Type B pancreatic cell (in vitro differentiated cells): ENCODE results near the gene PSEN1. TPM values are rescaled to one million over a fixed set of nuclear protein-coding genes. Genes with fewer than 3 reads are reported as not detected.

Experiments
- DNase-seq: peaks from one replicate; pipeline ENCODE4 v3.0.0; 2021; ENCODE audit warnings: mixed read lengths; ENCODE audit not compliant: unreplicated experiment; ENCODE audit errors: extremely low spot score
- H3K27ac Mint-ChIP-seq: 2 replicates; pipeline ENCODE4 v1.8.0; 2021; ENCODE audit warnings: mild to moderate bottlenecking, mixed read lengths
- H3K27me3 Mint-ChIP-seq: 2 replicates; pipeline ENCODE4 v1.8.0; 2021; ENCODE audit warnings: mixed read lengths
- H3K36me3 Mint-ChIP-seq: 2 replicates; pipeline ENCODE4 v1.8.0; 2021; ENCODE audit warnings: mixed read lengths
- H3K4me1 Mint-ChIP-seq: one replicate; pipeline ENCODE4 v1.8.0; 2021; ENCODE audit warnings: mixed read lengths; ENCODE audit not compliant: unreplicated experiment
- H3K4me3 Mint-ChIP-seq: 2 replicates; pipeline ENCODE4 v1.8.0; 2021; ENCODE audit warnings: mild to moderate bottlenecking, mixed read lengths
- H3K9me3 Mint-ChIP-seq: 2 replicates; pipeline ENCODE4 v1.8.0; 2021; ENCODE audit warnings: mixed read lengths
- total RNA-seq: library from RNA; stranded (reverse); gene quantifications from 2 replicates; pipeline ENCODE4 v1.2.1, GENCODE V29; 2021; ENCODE audit warnings: low replicate concordance
- TF ChIP-seq, protein P1 (sequence below): fragments of 200-600 bp; sonication (generic); conservative IDR thresholded peaks from 2 replicates; pipeline ENCODE4 v1.5.0; 2021; ENCODE audit warnings: antibody characterized with exemption, mild to moderate bottlenecking

The PSEN1 gene
- total RNA-seq, 1 donor from 2014 or later: 58.9 TPM

DNA sequence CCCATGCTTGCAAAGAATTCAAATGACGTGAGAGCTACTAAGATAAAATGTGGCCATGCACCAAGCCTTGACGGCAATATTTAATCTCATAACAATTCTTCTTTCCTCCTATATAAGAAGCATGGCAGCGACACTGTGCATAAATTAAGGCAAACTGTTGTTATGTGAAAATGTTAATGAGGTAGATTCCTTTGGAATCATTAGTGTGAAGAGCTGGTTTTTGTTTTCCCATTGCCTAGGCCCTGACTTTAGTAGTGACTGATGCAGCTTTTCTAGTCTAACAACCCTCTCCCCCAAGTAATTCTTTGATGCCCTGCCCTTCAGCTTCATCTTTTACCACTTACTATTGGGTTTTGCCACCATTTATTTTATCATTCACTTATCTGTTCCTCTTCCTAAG, 10.6 kb upstream of the PSEN1 start:
- no peaks in the 10 kb centered on the region for H3K9me3 Mint-ChIP-seq
- no peak overlapping the region for H3K4me3 Mint-ChIP-seq
- no peak overlapping the region for H3K27ac Mint-ChIP-seq

GRCh38 chr14:73133795-73134194, 2.5 kb upstream of the PSEN1 start:
- no peak for DNase-seq
- Mint-ChIP-seq H3K9me3 (peaks cover 14% of the 10 kb centered on the region), H3K27ac (peak overlapping the region; percentile 15), H3K36me3 (peaks cover 8% of the 10 kb centered on the region), H3K4me1 (peaks cover 9% of the 10 kb centered on the region), H3K27me3 (no peaks in the 10 kb centered on the region), H3K4me3 (no peak overlapping the region)
- TF ChIP-seq, protein P1, sequence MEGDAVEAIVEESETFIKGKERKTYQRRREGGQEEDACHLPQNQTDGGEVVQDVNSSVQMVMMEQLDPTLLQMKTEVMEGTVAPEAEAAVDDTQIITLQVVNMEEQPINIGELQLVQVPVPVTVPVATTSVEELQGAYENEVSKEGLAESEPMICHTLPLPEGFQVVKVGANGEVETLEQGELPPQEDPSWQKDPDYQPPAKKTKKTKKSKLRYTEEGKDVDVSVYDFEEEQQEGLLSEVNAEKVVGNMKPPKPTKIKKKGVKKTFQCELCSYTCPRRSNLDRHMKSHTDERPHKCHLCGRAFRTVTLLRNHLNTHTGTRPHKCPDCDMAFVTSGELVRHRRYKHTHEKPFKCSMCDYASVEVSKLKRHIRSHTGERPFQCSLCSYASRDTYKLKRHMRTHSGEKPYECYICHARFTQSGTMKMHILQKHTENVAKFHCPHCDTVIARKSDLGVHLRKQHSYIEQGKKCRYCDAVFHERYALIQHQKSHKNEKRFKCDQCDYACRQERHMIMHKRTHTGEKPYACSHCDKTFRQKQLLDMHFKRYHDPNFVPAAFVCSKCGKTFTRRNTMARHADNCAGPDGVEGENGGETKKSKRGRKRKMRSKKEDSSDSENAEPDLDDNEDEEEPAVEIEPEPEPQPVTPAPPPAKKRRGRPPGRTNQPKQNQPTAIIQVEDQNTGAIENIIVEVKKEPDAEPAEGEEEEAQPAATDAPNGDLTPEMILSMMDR: no peak

More for the DNA sequence above, 10.6 kb upstream of the PSEN1 start:
- Mint-ChIP-seq H3K36me3 (peaks cover 22% of the 10 kb centered on the region), H3K4me1 (peaks cover 13% of the 10 kb centered on the region), H3K27me3 (no peaks in the 10 kb centered on the region)
- TF ChIP-seq, protein P1: no peak
- no peak for DNase-seq

GRCh38 chr14:73136085-73136386, 271 bp upstream of the PSEN1 start:
- no peak for DNase-seq
- TF ChIP-seq, protein P1: no peak
- Mint-ChIP-seq H3K27me3 (no peaks in the 10 kb centered on the region), H3K36me3 (peaks cover 8% of the 10 kb centered on the region), H3K4me1 (peaks cover 14% of the 10 kb centered on the region), H3K27ac (peak overlapping the region; percentile 94), H3K9me3 (peaks cover 14% of the 10 kb centered on the region), H3K4me3 (peak overlapping the region; percentile 90)

DNA sequence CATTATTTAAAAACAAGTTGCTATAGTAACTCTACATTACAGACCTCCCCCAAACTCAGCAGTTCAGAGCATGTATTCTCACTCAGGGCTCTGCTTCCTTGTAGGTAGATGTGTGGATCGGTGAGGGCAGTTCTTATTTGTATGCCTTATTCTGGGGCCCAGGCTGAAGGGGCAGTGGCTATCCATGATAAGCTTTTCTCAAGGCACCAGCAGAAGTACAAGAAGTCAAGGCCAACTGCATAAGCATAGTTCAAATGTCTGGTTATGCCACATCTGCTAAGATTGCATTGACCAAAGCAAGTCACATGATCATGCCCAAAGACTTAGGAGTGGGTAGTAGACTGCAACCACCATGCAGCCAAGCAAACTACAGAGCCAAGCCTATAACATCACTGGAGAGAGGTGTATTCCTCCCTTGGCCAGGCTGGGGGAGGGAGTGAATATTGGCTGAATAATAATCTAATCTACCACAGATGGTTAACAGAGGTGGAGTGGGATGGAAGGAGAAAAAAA, 4.6 kb downstream of the PSEN1 start:
- Mint-ChIP-seq H3K36me3 (peaks cover 11% of the 10 kb centered on the region), H3K9me3 (no peaks in the 10 kb centered on the region), H3K4me3 (no peak overlapping the region), H3K27ac (peak overlapping the region; percentile 4), H3K4me1 (peaks cover 31% of the 10 kb centered on the region), H3K27me3 (no peaks in the 10 kb centered on the region)
- TF ChIP-seq, protein P1: no peak
- no peak for DNase-seq

DNA sequence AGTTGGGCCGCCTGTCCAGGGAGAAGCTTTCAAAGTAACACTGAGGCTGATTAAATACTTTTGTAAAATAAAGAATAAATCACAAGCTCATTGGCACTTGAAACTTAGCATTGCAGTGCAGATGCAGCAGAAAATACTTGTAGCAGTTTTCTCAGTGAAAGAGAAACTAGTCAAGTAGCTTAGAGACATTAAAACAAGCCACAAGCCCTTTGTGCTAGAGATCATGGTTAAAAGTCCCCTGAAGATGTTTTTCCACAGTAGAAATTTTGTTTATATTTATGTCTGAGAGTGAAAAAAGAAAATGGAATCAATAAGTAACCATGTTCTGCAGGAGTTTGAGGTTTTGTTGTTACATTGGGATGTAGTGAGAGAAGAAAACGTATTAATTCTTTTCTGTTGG, 5.9 kb downstream of the PSEN1 start:
- H3K9me3 Mint-ChIP-seq: no peaks in the 10 kb centered on the region
- no peaks in the 10 kb centered on the region for H3K27me3 Mint-ChIP-seq

More for the DNA sequence above, 5.9 kb downstream of the PSEN1 start:
- H3K4me3 Mint-ChIP-seq: no peak overlapping the region
- TF ChIP-seq, protein P1: no peak
- peaks cover 32% of the 10 kb centered on the region for H3K4me1 Mint-ChIP-seq
- peak overlapping the region; percentile 56 for H3K27ac Mint-ChIP-seq
- peaks cover 12% of the 10 kb centered on the region for H3K36me3 Mint-ChIP-seq
- no peak for DNase-seq
